Measurements from ENCODE around the gene TMEM255B.

TMEM255B gene

GRCh38 chr13:113812178-113813040 is 53.4 kb downstream of the TMEM255B start:
- Histone ChIP-seq H3F3A (ENCODE audit: insufficient read depth, low read length) (peaks cover 1% of the 10 kb centered on the region), H3K9me2 (replicated peaks; ENCODE audit: insufficient read depth, low read length) (no peaks in the 10 kb centered on the region), H3K27ac (ENCODE audit: low read length) (no peak overlapping the region), H2AFZ (ENCODE audit: low read length) (no peak overlapping the region), H3K9ac (ENCODE audit: low read length) (no peak overlapping the region), H3K36me3 (replicated peaks; ENCODE audit: insufficient read depth, low read length) (no peaks in the 10 kb centered on the region), H3K4me3 (ENCODE audit: low read length) (no peak overlapping the region), H3K27me3 (replicated peaks; ENCODE audit: insufficient read depth, low read length) (no peaks in the 10 kb centered on the region), H3K79me2 (ENCODE audit: low read length) (no peaks in the 10 kb centered on the region), H3K4me2 (ENCODE audit: low read depth, low read length) (no peak overlapping the region), H3K4me1 (ENCODE audit: low read length) (peaks cover 9% of the 10 kb centered on the region), H3K9me3 (replicated peaks; ENCODE audit: insufficient read depth, low read length) (no peaks in the 10 kb centered on the region), H4K20me1 (ENCODE audit: insufficient read depth, low read length) (no peaks in the 10 kb centered on the region)
- no peak for DNase-seq
- TF ChIP-seq CTCF (IDR thresholded peaks at IDR 0.05; ENCODE audit: low read length) (no peak), EZH2 (optimal IDR thresholded peaks at IDR 0.05; ENCODE audit: low read depth, low read length) (no peak), EZH2phosphoT487 (IDR thresholded peaks at IDR 0.05; ENCODE audit: low read length) (no peak)

- H3K4me2 ChIP-seq (ENCODE audit: low read depth, low read length): no peak overlapping the region
- no peak overlapping the region for H2AFZ ChIP-seq (ENCODE audit: low read length)
- TF ChIP-seq EZH2phosphoT487 (IDR thresholded peaks at IDR 0.05; ENCODE audit: low read length): no peak
- no peak for TF ChIP-seq EZH2 (optimal IDR thresholded peaks at IDR 0.05; ENCODE audit: low read depth, low read length)
- TF ChIP-seq CTCF (IDR thresholded peaks at IDR 0.05; ENCODE audit: low read length): no peak
- no peak for DNase-seq
- no peaks in the 10 kb centered on the region for H3K9me2 ChIP-seq (replicated peaks; ENCODE audit: insufficient read depth, low read length)
- no peak overlapping the region for H3K27ac ChIP-seq (ENCODE audit: low read length)
- no peak overlapping the region for H3K9ac ChIP-seq (ENCODE audit: low read length)
- no peaks in the 10 kb centered on the region for H3K27me3 ChIP-seq (replicated peaks; ENCODE audit: insufficient read depth, low read length)
- peaks cover 9% of the 10 kb centered on the region for H3K4me1 ChIP-seq (ENCODE audit: low read length)
- H3F3A ChIP-seq (ENCODE audit: insufficient read depth, low read length): peaks cover 9% of the 10 kb centered on the region
- H3K79me2 ChIP-seq (ENCODE audit: low read length): no peaks in the 10 kb centered on the region
- H3K4me3 ChIP-seq (ENCODE audit: low read length): no peak overlapping the region
- H4K20me1 ChIP-seq (ENCODE audit: insufficient read depth, low read length): no peaks in the 10 kb centered on the region
- no peaks in the 10 kb centered on the region for H3K36me3 ChIP-seq (replicated peaks; ENCODE audit: insufficient read depth, low read length)
- no peaks in the 10 kb centered on the region for H3K9me3 ChIP-seq (replicated peaks; ENCODE audit: insufficient read depth, low read length)
These were observed 54.2 kb downstream of the TMEM255B start for GRCh38 chr13:113813070-113813748.

GRCh38 chr13:113813749-113814434 is 54.9 kb downstream of the TMEM255B start:
- Histone ChIP-seq H3F3A (ENCODE audit: insufficient read depth, low read length) (peaks cover 16% of the 10 kb centered on the region), H3K9me3 (replicated peaks; ENCODE audit: insufficient read depth, low read length) (no peaks in the 10 kb centered on the region), H3K4me2 (ENCODE audit: low read depth, low read length) (no peak overlapping the region), H3K27ac (ENCODE audit: low read length) (no peak overlapping the region), H3K9me2 (replicated peaks; ENCODE audit: insufficient read depth, low read length) (no peaks in the 10 kb centered on the region), H3K36me3 (replicated peaks; ENCODE audit: insufficient read depth, low read length) (no peaks in the 10 kb centered on the region), H3K4me1 (ENCODE audit: low read length) (peaks cover 9% of the 10 kb centered on the region), H3K4me3 (ENCODE audit: low read length) (no peak overlapping the region), H2AFZ (ENCODE audit: low read length) (no peak overlapping the region), H4K20me1 (ENCODE audit: insufficient read depth, low read length) (no peaks in the 10 kb centered on the region), H3K9ac (ENCODE audit: low read length) (no peak overlapping the region), H3K27me3 (replicated peaks; ENCODE audit: insufficient read depth, low read length) (no peaks in the 10 kb centered on the region), H3K79me2 (ENCODE audit: low read length) (no peaks in the 10 kb centered on the region)
- no peak for TF ChIP-seq CTCF (IDR thresholded peaks at IDR 0.05; ENCODE audit: low read length)
- TF ChIP-seq EZH2phosphoT487 (IDR thresholded peaks at IDR 0.05; ENCODE audit: low read length): no peak
- TF ChIP-seq EZH2 (optimal IDR thresholded peaks at IDR 0.05; ENCODE audit: low read depth, low read length): no peak
- no peak for DNase-seq
